Liver (tissue), 3 donors: Measurements from ENCODE around the gene NCR1.
"Not testable (repeated sequence)": the region's sequence is repeated elsewhere in the genome, so short reads cannot be mapped to it uniquely, and the experiment has no call there.

ENCODE experiments used
- FOXA1 ChIP-seq: IDR thresholded peaks from 2 replicates; pipeline ENCODE4 v1.6.1; 2016; ENCODE audit warnings: antibody characterized with exemption
- HNF4A ChIP-seq, 2 donors: conservative IDR thresholded peaks; 2 replicates each; pipeline ENCODE4 v1.6.1; 2016; ENCODE audit warnings: antibody characterized with exemption in 2 of 2, mild to moderate bottlenecking in 2 of 2
- JUND ChIP-seq, 2 donors: IDR thresholded peaks; 2 replicates each; pipeline ENCODE4 v1.6.1; 2016; ENCODE audit warnings: antibody characterized with exemption in 2 of 2
- RAD21 ChIP-seq, 2 donors: IDR thresholded peaks; 2 replicates each; pipeline ENCODE4 v1.6.1; 2016; ENCODE audit warnings: antibody characterized with exemption in 2 of 2, mild to moderate bottlenecking in 2 of 2
- SP1 ChIP-seq: IDR thresholded peaks from 2 replicates; pipeline ENCODE4 v1.6.1; 2018; ENCODE audit warnings: antibody characterized with exemption, mild to moderate bottlenecking
- TAF1 ChIP-seq: conservative IDR thresholded peaks from 2 replicates; pipeline ENCODE4 v1.6.1; 2016; ENCODE audit warnings: antibody characterized with exemption, mild to moderate bottlenecking
- YY1 ChIP-seq: IDR thresholded peaks from 2 replicates; pipeline ENCODE4 v1.6.1; 2016; ENCODE audit warnings: antibody characterized with exemption, mild to moderate bottlenecking
- TF ChIP-seq, protein P1 (sequence below): fragments of 150-350 bp; IDR thresholded peaks from 2 replicates; pipeline ENCODE4 v1.5.1; 2017; ENCODE audit warnings: improper control_type of control experiment, low read depth, low read length; ENCODE audit not compliant: missing input control
- TF ChIP-seq, protein P2 (sequence below): IDR thresholded peaks from 2 replicates; pipeline ENCODE4 v1.6.1; 2016; ENCODE audit warnings: antibody characterized with exemption
- TF ChIP-seq, protein P3 (sequence below): IDR thresholded peaks from 2 replicates; pipeline ENCODE4 v1.6.1; 2016; ENCODE audit warnings: antibody characterized with exemption
- TF ChIP-seq, protein P4 (sequence below): IDR thresholded peaks from 2 replicates; pipeline ENCODE4 v1.6.1; 2016; ENCODE audit warnings: antibody characterized with exemption, mild to moderate bottlenecking
- donor health status: healthy.
- donor health status: healthy.

DNA sequence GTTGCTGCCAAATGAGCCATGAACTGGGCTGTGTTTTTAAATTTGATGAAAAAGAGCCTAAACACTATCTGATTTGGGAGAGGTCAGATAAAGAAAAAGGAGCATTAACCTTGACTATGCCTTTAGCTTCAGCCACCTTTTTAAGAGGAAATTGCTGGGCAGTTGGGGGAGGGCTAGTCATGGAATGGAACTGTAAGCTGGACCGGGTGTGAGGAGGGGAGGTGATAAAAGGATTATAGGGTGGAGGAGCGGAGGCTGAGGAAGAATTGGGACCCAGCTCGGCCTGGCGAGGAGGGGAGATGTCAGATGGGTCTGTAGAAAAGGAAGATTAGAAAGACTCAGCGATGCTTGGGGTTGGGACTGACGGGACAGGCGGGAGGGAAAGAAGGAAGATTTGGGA is 7.3 kb upstream of the NCR1 start:
- TF ChIP-seq, protein P1, sequence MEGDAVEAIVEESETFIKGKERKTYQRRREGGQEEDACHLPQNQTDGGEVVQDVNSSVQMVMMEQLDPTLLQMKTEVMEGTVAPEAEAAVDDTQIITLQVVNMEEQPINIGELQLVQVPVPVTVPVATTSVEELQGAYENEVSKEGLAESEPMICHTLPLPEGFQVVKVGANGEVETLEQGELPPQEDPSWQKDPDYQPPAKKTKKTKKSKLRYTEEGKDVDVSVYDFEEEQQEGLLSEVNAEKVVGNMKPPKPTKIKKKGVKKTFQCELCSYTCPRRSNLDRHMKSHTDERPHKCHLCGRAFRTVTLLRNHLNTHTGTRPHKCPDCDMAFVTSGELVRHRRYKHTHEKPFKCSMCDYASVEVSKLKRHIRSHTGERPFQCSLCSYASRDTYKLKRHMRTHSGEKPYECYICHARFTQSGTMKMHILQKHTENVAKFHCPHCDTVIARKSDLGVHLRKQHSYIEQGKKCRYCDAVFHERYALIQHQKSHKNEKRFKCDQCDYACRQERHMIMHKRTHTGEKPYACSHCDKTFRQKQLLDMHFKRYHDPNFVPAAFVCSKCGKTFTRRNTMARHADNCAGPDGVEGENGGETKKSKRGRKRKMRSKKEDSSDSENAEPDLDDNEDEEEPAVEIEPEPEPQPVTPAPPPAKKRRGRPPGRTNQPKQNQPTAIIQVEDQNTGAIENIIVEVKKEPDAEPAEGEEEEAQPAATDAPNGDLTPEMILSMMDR: not testable (repeated sequence)
- TF ChIP-seq, protein P2, sequence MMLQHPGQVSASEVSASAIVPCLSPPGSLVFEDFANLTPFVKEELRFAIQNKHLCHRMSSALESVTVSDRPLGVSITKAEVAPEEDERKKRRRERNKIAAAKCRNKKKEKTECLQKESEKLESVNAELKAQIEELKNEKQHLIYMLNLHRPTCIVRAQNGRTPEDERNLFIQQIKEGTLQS: not testable (repeated sequence)
- TF ChIP-seq, protein P3, sequence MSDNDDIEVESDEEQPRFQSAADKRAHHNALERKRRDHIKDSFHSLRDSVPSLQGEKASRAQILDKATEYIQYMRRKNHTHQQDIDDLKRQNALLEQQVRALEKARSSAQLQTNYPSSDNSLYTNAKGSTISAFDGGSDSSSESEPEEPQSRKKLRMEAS: not testable (repeated sequence)
- TF ChIP-seq RAD21 (IDR thresholded peaks at IDR 0.05); YY1; SP1; FOXA1; JUND (IDR thresholded peaks at IDR 0.05); TAF1; HNF4A (conservative IDR thresholded peaks at IDR 0.05): not testable (repeated sequence)
- TF ChIP-seq, protein P4, sequence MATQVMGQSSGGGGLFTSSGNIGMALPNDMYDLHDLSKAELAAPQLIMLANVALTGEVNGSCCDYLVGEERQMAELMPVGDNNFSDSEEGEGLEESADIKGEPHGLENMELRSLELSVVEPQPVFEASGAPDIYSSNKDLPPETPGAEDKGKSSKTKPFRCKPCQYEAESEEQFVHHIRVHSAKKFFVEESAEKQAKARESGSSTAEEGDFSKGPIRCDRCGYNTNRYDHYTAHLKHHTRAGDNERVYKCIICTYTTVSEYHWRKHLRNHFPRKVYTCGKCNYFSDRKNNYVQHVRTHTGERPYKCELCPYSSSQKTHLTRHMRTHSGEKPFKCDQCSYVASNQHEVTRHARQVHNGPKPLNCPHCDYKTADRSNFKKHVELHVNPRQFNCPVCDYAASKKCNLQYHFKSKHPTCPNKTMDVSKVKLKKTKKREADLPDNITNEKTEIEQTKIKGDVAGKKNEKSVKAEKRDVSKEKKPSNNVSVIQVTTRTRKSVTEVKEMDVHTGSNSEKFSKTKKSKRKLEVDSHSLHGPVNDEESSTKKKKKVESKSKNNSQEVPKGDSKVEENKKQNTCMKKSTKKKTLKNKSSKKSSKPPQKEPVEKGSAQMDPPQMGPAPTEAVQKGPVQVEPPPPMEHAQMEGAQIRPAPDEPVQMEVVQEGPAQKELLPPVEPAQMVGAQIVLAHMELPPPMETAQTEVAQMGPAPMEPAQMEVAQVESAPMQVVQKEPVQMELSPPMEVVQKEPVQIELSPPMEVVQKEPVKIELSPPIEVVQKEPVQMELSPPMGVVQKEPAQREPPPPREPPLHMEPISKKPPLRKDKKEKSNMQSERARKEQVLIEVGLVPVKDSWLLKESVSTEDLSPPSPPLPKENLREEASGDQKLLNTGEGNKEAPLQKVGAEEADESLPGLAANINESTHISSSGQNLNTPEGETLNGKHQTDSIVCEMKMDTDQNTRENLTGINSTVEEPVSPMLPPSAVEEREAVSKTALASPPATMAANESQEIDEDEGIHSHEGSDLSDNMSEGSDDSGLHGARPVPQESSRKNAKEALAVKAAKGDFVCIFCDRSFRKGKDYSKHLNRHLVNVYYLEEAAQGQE: not testable (repeated sequence)
